ENCODE data around the gene CUBN. TPM values are rescaled to one million over a fixed set of nuclear protein-coding genes. Genes with fewer than 3 reads are reported as not detected.
A peak's percentile ranks its signal among the peaks of the same experiment; 100 is the strongest.

The CUBN gene
- total and polyA plus RNA-seq, 10 of the 15 experiments (the other 5 are each of a cell fraction or from before 2014, with no cell fraction given): under 0.01 to 0.14 (median 0.02) TPM; not detected in 6

GRCh38 chr10:17001961-17002749 lies 127.5 kb downstream of the CUBN start:
- H3K36me3 ChIP-seq (ENCODE audit: control insufficient read depth in 2 of 2, insufficient read depth in 2 of 2, low read length in 1 of 2): no peaks in the 10 kb centered on the region
- ATAC-seq: peak; percentile 74
- in situ Hi-C loops (cut with MboI): no loop called here

More at GRCh38 chr10:17001961-17002749, 127.5 kb downstream of the CUBN start:
- Histone ChIP-seq H3K4me1 (ENCODE audit: control insufficient read depth, insufficient read depth, low read length) (no peaks in the 10 kb centered on the region), H3K27me3 (replicated peaks in 1 of 2; ENCODE audit: control insufficient read depth in 2 of 2, insufficient read depth in 2 of 2, low read length in 1 of 2) (no peaks in the 10 kb centered on the region; a peak in 2 of 4 replicates), H2AFZ (ENCODE audit: control insufficient read depth, low read depth, low read length) (no peak overlapping the region), H3K4me3 (no peak overlapping the region), H3K9ac (ENCODE audit: control insufficient read depth, insufficient read depth, low read length) (no peak overlapping the region), H3K9me3 (replicated peaks; ENCODE audit: control insufficient read depth, insufficient read depth, low read length) (no peaks in the 10 kb centered on the region; the same call in 1 of the 3 replicates), H3K79me2 (ENCODE audit: control insufficient read depth, insufficient read depth, low read length) (no peaks in the 10 kb centered on the region), H4K20me1 (ENCODE audit: control insufficient read depth, insufficient read depth) (no peaks in the 10 kb centered on the region), H3K4me2 (ENCODE audit: control insufficient read depth, insufficient read depth) (no peak overlapping the region), H3K27ac (ENCODE audit: control insufficient read depth, insufficient read depth) (no peak overlapping the region)
- RAD21 ChIA-PET (ENCODE audit: unreplicated experiment): no interaction called here
- 2% methylated on average over 8 of the region's 8 CpGs for WGBS (ENCODE audit: insufficient coverage, insufficient replicate concordance, low lambda C conversion rate, missing lambda C conversion rate)
- CTCF ChIA-PET: no interaction called here
- no TSS peak for BruUV-seq (replicated peaks)
- SMC1A ChIA-PET (ENCODE audit: uncharacterized antibody, unreplicated experiment): no interaction called here
- TF ChIP-seq CUX1 (IDR thresholded peaks at IDR 0.05; ENCODE audit: insufficient replicate concordance, low read depth, low read length) (no peak), MYC (IDR thresholded peaks at IDR 0.05; ENCODE audit: insufficient read depth, insufficient read length, insufficient replicate concordance, low read length, severe bottlenecking) (no peak), JUNB (IDR thresholded peaks at IDR 0.05) (peak; percentile 9; the same call in 1 of the 2 replicates), HCFC1 (IDR thresholded peaks at IDR 0.05; ENCODE audit: low read length) (no peak), RUNX3 (IDR thresholded peaks at IDR 0.05; ENCODE audit: low read length) (peak; percentile 70), EP300 (IDR thresholded peaks at IDR 0.05; ENCODE audit: borderline replicate concordance in 1 of 2, control insufficient read depth in 1 of 2, low read depth in 2 of 2, low read length in 2 of 2) (peak in 1 of 2 experiments; percentile 53; a peak in 2 of 4 replicates), ATF2 (IDR thresholded peaks at IDR 0.05; ENCODE audit: low read length) (peak; percentile 31; the same call in 1 of the 2 replicates), MAX (IDR thresholded peaks at IDR 0.05; ENCODE audit: low read depth, low read length) (no peak)
- intact Hi-C loops (cut with micrococcal nuclease; ENCODE audit: unreplicated experiment): no loop called here
- DNase-seq (ENCODE audit: low read depth, low spot score) (no peak), FAIRE-seq (no peak)
- POLR2A ChIA-PET: no interaction called here

All from GM12878 (cell line).